Stimulated activated CD4-positive, alpha-beta T cell treated with anti-CD3 and anti-CD28 coated beads, Interleukin-4, amount 100 ng/mL, for 48 hours (primary cell): Measurements from ENCODE around the gene DOCK9.
"Not testable (repeated sequence)": the region's sequence is repeated elsewhere in the genome, so short reads cannot be mapped to it uniquely, and the experiment has no call there.

Experiments
- DNase-seq, 2 donors: peaks; one replicate each; pipeline ENCODE4 v3.0.0-alpha.2; 2020; ENCODE audit warnings: low read depth in 2 of 2

Gene DOCK9

DNA sequence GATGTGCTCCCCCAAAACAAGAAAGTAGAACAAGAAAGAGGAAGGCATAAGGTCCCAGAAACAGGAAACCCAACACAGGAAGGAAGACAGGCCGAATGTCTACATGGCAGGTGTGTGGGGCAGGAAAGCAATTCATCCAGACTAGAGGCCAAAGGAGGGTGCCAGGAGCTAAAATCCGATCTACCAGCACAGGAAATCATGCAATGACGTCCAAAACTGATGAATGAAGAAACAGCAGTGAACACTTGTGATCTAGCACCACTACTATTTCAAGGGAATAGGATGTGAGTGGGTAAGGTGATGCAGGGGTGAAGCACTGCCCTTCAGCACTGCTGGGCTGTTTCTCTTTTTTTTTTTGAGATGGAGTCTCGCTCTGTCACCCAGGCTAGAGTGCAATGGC, 59.1 kb downstream of the DOCK9 start:
- no peak for DNase-seq

DNA sequence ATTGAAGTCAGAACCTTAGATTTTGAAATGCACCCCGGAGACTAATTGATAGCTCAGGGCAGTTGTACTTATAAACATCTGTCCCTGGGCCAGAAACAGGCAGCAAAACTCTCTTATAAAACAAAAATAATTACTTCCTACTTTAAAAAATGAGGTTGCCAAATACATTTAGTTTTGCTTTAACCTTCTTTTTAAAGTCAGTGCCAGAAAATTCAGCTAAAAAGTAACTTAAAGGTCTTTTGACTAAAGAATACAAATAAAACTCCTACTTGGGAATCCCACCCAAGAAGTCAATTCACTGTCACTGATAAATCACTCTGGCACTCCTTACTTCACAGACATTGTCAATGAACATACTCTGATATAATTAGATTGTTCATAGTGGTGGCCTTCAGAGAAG, 60.7 kb downstream of the DOCK9 start:
- DNase-seq = no peak

DNA sequence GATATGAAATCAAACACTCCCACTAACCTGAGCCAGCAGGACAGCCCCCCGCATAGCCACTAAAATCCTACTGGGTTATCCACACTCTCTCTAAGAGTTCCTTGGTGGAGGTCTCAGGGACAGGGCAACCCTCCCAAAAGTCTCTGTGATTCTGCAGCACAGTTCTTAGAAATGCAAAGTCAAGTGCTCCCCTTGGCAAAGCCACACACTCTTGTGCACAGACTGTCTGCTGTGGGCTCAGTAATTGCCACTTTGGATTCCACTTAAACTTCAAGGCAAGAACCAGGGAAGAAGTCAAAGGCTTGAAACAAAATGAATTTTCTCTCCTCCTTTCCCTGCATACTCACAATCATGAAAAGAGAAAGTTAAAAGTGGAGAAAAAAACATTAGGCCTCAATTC, 61.5 kb downstream of the DOCK9 start:
- no peak for DNase-seq

- DNase-seq = no peak
Measured at GRCh38 chr13:98915981-98916380, 61.9 kb downstream of the DOCK9 start.

DNA sequence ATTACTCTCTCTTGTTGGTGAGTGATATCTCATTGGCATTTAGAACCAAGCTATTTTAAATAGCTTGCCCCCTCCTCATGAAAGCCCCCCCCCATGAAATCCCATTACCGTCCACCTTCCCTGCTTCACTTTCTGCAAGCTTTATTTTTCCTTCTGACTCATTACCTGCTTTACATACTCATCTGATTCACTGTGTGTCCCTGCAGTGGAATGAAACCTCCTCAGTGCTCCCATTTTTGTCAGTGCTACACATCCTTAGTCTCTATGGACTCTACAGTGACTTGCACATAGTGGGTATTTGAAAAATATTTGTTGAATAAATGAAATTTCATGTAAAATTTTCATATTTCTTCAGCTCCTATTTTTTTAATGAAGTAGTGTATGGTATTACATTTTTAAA, 62.3 kb downstream of the DOCK9 start:
- DNase-seq = no peak

DNA sequence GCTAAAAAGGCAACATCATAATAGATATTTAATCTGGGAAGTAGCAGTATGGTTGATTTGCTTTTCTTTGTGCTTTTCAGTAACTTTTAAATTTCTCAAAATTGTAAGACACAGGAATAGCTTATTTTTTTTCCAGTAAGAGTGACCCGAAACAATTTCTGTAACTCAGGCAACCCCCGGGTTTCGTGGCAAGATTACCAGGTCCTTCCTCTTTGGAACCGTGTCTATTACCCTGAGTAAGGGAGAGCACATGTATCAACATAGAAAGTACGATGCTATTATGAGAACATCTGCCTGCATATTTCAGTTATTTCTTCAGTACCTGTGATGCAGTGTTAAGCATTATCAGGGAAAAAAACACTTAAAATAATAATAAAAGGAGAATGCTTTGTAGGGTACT, 64.1 kb downstream of the DOCK9 start:
- no peak for DNase-seq

DNA sequence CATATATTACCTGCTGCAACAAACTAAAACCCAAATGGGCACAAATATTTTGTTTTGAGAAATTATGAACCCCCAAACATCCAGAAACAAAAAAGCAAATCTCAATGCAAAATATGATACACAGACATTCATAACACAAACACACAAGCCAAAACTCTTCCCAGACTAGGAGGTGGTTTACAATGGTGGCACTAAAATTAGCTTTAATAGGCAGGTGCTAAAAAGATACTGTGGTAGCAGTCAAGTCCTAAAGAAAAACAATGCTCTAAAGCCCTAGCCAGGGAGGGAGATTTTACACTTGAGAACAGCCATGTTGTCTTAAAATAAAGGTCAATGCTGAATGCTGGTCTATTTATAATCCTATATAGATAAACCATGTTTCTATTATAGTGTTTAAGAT, 65.0 kb downstream of the DOCK9 start:
- no peak for DNase-seq

DNA sequence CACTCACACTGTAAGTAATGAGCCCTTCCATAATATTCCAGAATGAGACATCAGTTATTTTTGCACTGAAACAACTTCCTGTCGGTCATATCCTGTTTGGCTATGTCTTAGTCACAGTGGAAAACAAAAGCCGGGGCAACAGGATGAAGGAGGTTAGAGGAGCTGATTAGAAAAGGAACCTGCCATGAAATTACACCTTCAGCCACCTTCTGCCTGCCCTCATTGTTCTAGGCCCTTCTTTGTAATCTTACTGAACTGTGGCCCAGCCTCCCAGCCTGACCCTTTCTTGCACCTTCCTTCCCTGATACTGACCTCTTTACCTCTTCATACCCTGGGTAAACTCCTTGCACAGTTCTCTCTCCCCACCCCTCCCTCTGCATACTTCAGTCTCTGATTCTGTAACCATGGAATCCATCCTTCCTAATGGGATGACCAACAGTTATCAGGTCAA, 67.3 kb downstream of the DOCK9 start:
- DNase-seq = no peak

GRCh38 chr13:98909016-98909415, 68.8 kb downstream of the DOCK9 start:
- DNase-seq = no peak

DNA sequence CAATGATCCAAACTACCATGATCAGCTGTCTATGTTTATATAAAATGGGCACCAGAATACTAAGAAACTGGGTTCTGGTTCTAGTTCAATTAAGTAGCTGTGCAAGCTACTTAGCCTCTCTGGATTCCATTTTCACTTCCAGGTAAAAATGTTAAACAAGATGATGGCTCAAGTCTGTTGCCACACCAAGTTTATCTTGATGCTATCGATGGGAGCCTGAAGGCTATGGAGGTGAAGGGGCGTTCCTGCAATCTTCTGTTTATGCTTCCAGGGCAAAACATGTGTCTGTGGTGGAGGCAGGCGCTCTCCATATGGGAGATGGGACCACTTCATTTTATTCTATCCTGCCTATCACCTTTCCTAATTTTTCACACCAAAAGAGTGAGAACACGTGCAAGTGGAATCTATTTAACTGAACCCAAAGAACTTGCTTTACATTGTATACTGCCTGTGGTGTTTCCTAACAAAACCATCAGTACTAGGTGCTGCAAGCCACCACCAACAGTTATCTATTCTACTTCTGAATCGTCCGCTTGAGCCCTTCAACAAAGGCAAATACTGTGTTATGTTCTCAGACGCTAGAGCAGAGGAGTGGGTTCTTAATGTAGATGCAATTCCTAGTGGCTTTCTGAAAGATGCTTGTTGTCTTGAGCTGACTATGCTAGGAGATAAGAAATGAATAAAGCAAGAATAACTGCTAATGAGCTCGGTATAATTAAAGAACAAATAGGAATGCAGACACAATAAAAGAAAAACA, 70.9 kb downstream of the DOCK9 start:
- no peak for DNase-seq

GRCh38 chr13:98905199-98905598, 72.7 kb downstream of the DOCK9 start:
- no peak for DNase-seq

DNA sequence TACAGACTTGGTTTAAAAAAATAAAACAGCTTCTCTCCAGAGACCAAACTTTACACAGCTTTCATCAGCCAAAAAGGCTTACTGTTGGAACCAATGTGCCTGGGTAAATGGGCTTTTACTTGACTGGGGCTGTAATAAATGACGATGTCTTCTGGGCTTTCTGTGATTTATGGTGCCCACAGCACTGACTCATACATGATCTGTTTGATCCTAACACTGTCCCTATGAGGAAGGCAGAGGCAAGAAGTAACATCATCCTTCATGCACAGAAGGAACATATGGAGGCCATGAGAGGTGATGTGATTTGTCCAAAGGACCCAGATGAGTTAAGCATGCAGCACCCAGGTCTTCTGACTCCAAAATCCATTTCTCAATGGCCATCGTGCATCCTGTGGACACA, 77.4 kb downstream of the DOCK9 start:
- no peak for DNase-seq

DNA sequence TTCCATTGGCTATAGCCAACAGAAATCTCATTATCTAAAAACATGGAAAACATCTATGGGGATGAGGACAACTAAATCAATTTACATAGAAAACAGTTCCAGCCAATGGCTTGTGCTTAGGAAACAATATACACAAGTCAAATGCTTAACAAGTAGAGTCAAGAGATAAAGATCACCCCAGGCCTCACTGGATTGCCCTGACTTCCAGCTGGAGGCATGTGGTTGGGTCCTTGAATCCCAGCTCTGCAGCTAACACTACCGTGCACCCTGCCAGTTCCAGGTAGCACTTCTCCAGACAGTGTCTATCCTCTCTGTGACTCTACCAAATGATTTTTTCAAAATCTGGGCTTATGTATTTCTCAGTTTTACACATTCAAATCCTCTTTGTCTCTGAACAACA, 80.2 kb downstream of the DOCK9 start:
- no peak for DNase-seq

DNA sequence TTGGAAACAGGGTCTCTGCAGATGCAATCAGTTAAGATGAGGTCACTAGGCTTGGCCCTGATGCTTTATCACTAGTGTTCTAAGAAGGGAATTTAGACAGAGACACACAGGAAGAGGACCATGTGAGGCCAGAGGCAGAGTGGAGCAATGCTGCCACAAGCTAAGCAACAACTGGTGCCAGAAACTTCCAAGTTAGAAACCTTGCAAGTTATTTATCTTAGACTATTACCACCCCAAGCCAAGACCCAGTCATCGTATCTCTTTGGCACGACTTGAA, 81.1 kb downstream of the DOCK9 start:
- DNase-seq = no peak

DNA sequence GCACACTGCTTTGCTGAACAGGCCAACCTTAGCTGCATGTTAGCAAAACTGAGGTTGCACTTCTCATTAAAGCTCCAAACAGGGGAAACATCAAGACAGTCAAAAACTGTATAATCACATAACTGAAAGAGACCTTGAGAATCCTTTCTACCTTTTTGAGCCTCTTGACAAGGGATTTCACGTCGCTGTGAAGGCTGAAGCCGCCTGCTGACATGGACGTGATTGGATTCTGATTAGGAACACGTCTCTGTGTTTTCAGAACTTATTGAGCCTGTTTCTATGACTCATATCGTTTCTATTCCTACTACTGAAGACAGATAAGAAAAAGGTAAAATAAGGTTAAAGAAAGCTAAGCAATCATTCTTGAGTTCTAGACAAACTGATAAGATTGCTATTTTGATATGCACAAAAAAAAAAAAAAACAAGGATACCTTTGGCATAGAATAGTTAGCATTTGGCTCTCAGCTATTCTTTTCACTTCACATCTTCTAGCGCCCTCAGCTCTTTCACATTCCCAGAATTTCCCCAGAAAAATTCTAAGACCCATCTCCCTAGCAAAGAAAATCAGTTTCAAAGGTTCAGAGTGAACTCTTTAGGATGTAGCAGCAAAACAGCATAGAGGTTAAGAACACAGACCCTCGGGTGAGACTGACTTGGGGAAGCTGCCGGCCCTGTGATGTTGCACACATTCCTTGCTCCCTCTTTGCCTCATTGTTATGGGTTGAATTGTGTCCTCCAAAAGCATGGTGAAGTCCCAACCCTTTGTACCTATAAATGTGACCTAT, 81.6 kb downstream of the DOCK9 start:
- no peak for DNase-seq

DNA sequence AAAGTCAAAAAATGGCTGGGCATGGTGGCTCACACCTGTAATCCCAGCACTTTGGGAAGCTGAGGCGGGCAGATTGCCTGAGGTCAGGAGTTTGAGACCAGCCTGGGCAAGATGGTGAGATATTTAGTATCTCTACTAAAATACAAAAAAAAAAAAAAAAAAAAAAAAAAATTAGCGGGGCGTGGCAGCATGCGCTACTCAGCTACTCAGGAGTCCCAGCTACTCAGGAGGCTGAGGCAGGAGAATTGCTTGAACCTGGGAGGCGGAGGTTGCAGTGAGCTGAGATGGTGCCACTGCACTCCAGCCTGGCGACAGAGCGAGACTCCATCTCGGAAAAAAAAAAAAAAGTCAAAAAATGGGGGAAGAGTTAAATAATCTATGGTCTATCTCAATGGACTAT, 83.0 kb downstream of the DOCK9 start:
- not testable (repeated sequence) for DNase-seq

DNA sequence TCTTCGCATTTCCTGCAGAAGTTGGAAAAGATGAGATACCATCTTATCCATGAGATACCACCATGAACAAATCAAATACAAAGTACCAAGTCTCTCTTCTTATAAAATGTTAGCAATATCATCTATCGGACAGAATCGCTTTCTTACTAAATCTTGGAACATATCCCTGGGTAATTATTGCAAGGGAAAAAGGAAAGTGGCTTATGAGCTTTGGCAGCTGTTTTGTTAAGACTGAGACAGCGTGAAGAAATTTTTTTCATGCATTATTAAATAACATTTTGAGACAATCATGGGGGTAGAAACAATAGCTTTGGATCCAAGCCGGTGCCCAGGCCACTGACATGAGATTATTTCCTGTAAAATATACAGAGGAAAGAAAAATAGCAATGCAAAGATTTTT, 84.5 kb downstream of the DOCK9 start:
- no peak for DNase-seq

DNA sequence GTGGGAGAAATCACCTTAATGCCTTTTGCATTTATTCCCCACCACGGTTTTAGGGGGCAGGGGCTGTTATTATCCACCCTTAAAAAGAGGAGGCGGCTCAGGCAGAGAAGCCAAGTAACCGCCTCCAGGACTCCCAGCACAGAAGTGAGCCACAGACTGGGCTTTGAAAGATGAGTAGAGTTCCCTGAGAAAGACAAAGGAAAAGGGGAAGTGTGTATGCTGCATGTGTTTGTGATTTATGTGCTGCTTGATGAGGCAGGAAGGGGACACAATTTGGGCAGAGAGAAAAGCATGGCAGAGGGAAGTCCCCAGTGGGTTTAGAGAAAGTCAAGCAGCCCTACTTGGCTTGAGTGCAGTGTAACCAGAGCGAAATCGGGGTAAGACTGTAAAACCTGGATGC, 85.0 kb downstream of the DOCK9 start:
- no peak for DNase-seq

DNA sequence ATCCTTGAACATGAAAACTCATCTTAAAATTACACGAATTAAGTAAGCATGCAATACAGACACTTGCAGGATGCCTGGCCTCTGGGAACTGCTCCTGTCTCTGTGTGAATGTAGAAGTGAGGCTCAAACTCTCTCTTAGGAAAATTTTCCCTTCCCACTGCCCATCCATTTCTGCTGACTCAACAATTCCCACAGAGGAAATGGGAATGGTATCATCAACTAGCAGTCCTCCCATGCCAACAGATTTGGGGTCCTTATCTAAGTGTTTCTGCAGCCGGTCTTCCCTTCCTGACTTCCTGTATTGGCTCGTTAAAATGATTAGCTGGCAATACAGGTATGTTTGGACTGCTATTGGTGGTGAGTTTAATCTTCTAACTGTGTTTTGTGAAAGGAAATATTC, 85.8 kb downstream of the DOCK9 start:
- no peak for DNase-seq

DNA sequence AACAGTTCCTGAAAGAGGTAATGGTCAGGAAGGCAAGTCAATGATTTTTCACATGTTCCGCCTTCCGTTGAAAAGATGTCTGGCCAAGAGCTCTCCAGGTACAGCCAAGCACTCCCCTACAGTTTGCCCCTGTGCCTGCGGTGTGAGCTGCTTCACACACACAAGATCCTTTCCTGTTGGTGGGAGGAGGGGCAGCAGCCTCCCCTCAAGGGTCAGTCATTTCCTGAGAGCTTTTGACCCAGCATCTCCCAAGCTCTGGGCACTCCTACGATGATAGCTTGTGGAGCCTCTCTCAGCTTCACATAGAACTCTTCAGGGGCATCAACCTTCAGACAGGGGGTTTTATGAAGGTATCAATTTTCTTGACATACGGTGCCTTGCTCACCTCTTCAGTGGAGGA, 86.9 kb downstream of the DOCK9 start:
- no peak for DNase-seq

GRCh38 chr13:98890186-98890585, 87.7 kb downstream of the DOCK9 start:
- DNase-seq = peak in 1 of 2 donors; percentile 36

GRCh38 chr13:98889419-98890085, 88.3 kb downstream of the DOCK9 start:
- DNase-seq = no peak

- DNase-seq = no peak
Measured at GRCh38 chr13:98888890-98889279, 89.0 kb downstream of the DOCK9 start.
